Activated CD8-positive, alpha-beta T cell treated with anti-CD3 and anti-CD28 coated beads for 36 hours (primary cell): ENCODE data around the gene ARPP21. TPM values are rescaled to one million over a fixed set of nuclear protein-coding genes. Genes with fewer than 3 reads are reported as not detected.

ENCODE experiments used
- ATAC-seq: fragments of 200-7000 bp; cut with Tn5 transposase; one replicate; pipeline ENCODE4 v1.10.0; 2021; ENCODE audit warnings: mild to moderate bottlenecking, moderate library complexity
- CTCF ChIA-PET: fragments of 350-600 bp; sonication (Branson Sonifier 250); formaldehyde crosslinking; loops from one replicate; lab custom pipeline; 2021; ENCODE audit warnings: antibody characterized with exemption; lab: Charles Lee
- POLR2A ChIA-PET: fragments of 350-600 bp; sonication (Branson Sonifier 250); formaldehyde crosslinking; loops from one replicate; lab custom pipeline; 2021; ENCODE audit warnings: antibody characterized with exemption; lab: Charles Lee
- DNase-seq: peaks from one replicate; pipeline ENCODE4 v3.0.0-alpha.2; 2020
- H3K27ac Mint-ChIP-seq: one replicate; pipeline ENCODE4 v1.8.0; 2021; ENCODE audit warnings: mild to moderate bottlenecking, mixed read lengths
- H3K27me3 Mint-ChIP-seq: one replicate; pipeline ENCODE4 v1.8.0; 2021; ENCODE audit warnings: mixed read lengths
- H3K36me3 Mint-ChIP-seq: one replicate; pipeline ENCODE4 v1.8.0; 2021; ENCODE audit warnings: low read depth, mixed read lengths
- H3K4me1 Mint-ChIP-seq: one replicate; pipeline ENCODE4 v1.8.0; 2021; ENCODE audit warnings: low read depth, mixed read lengths
- H3K4me3 Mint-ChIP-seq: one replicate; pipeline ENCODE4 v1.8.0; 2021; ENCODE audit warnings: mild to moderate bottlenecking, moderate library complexity, mixed read lengths
- H3K9me3 Mint-ChIP-seq: one replicate; pipeline ENCODE4 v1.8.0; 2021; ENCODE audit warnings: mixed read lengths
- intact Hi-C: fragments of 100-400 bp; cut with micrococcal nuclease; formaldehyde crosslinking; loops from one replicate; pipeline ENCODE4 v1.10.0; 2022
- total RNA-seq, 2 experiments: library from RNA; stranded (reverse); gene quantifications; one replicate each; pipeline ENCODE4 v1.2.3, GENCODE V29; 2021
- TF ChIP-seq, protein P1 (sequence below): fragments of 200-600 bp; IDR thresholded peaks from one replicate; pipeline ENCODE4 v1.8.0; 2022; ENCODE audit warnings: antibody characterized with exemption, mild to moderate bottlenecking

The ARPP21 gene
- total RNA-seq, 2 experiments from 2014 or later, result not detected

DNA sequence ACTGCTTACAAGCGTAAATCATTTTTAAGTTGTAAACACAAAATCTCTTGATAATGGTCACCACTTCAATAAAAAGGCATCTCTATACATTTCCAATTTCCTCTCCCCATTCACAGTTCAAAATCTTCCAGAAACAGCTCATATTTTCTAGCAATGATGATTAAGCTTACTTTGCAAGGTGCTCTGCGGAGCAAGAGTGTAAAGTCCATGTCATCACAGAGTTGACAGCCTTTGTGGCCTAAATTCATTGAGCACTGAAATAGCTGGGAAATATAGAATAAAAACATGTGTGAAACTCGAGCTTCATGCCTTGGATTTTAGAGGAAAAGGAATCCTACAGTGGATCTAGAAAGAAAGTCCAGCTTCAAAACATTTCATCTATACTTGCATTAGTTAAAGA, 41.8 kb upstream of the ARPP21 start:
- TF ChIP-seq, protein P1, sequence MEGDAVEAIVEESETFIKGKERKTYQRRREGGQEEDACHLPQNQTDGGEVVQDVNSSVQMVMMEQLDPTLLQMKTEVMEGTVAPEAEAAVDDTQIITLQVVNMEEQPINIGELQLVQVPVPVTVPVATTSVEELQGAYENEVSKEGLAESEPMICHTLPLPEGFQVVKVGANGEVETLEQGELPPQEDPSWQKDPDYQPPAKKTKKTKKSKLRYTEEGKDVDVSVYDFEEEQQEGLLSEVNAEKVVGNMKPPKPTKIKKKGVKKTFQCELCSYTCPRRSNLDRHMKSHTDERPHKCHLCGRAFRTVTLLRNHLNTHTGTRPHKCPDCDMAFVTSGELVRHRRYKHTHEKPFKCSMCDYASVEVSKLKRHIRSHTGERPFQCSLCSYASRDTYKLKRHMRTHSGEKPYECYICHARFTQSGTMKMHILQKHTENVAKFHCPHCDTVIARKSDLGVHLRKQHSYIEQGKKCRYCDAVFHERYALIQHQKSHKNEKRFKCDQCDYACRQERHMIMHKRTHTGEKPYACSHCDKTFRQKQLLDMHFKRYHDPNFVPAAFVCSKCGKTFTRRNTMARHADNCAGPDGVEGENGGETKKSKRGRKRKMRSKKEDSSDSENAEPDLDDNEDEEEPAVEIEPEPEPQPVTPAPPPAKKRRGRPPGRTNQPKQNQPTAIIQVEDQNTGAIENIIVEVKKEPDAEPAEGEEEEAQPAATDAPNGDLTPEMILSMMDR, result no peak
- H3K4me1 Mint-ChIP-seq, result no peaks in the 10 kb centered on the region
- intact Hi-C loops, result no loop called here
- H3K36me3 Mint-ChIP-seq, result no peaks in the 10 kb centered on the region
- CTCF ChIA-PET, result no interaction called here
- no peak overlapping the region for H3K27ac Mint-ChIP-seq
- H3K27me3 Mint-ChIP-seq, result no peaks in the 10 kb centered on the region
- DNase-seq, result no peak
- no peak for ATAC-seq
- no peak overlapping the region for H3K4me3 Mint-ChIP-seq
- no peaks in the 10 kb centered on the region for H3K9me3 Mint-ChIP-seq
- POLR2A ChIA-PET, result no interaction called here

DNA sequence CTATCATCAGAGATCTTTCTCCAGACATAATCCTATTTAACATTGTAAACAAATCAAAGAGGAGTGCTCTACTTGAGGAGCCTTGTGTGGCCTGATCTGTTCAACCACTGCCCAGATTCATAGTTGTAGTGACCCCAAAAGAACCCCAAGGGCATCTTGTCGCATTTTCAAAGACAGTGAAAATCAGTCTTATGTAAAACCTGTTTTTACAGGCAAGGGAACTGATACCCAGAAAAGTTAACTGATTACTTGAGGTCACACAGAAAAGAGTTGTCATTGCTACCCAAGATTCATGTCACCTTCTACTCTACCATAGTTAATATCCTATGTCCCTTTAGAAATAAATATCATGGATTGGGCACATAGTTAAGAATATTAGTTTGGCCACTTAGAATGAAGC, 40.5 kb upstream of the ARPP21 start:
- H3K4me1 Mint-ChIP-seq, result no peaks in the 10 kb centered on the region
- intact Hi-C loops, result no loop called here
- H3K4me3 Mint-ChIP-seq, result no peak overlapping the region
- ATAC-seq (no peak), DNase-seq (no peak)
- H3K9me3 Mint-ChIP-seq, result no peaks in the 10 kb centered on the region
- CTCF ChIA-PET, result no interaction called here
- no peak overlapping the region for H3K27ac Mint-ChIP-seq
- no peaks in the 10 kb centered on the region for H3K27me3 Mint-ChIP-seq
- no peaks in the 10 kb centered on the region for H3K36me3 Mint-ChIP-seq
- POLR2A ChIA-PET, result no interaction called here
- TF ChIP-seq, protein P1, result no peak

DNA sequence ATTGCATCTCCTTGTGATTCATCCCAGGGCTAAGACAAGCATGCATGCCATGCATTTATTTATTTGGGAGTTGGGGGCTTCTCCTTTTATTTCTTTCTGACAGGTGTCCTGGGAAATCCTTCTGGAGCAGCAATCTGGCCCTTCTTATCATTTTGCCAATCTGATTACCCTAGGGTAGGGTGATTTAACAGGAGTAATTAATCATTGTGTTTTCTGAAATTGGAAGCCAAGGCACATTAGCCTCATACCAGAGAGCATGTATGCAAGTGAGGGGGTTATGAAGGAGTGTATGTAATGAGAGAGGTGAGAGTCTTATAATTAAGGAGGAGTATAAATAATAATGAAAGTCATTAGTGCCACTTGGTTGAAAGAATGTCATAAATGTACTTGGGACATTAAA, 37.4 kb upstream of the ARPP21 start:
- DNase-seq, result no peak
- H3K27me3 Mint-ChIP-seq, result no peaks in the 10 kb centered on the region
- ATAC-seq, result no peak
- H3K36me3 Mint-ChIP-seq, result no peaks in the 10 kb centered on the region
- no peaks in the 10 kb centered on the region for H3K4me1 Mint-ChIP-seq
- TF ChIP-seq, protein P1, result no peak
- CTCF ChIA-PET, result no interaction called here
- H3K4me3 Mint-ChIP-seq, result no peak overlapping the region
- H3K27ac Mint-ChIP-seq, result no peak overlapping the region
- POLR2A ChIA-PET, result no interaction called here
- H3K9me3 Mint-ChIP-seq, result peaks cover 4% of the 10 kb centered on the region
- intact Hi-C loops, result no loop called here

DNA sequence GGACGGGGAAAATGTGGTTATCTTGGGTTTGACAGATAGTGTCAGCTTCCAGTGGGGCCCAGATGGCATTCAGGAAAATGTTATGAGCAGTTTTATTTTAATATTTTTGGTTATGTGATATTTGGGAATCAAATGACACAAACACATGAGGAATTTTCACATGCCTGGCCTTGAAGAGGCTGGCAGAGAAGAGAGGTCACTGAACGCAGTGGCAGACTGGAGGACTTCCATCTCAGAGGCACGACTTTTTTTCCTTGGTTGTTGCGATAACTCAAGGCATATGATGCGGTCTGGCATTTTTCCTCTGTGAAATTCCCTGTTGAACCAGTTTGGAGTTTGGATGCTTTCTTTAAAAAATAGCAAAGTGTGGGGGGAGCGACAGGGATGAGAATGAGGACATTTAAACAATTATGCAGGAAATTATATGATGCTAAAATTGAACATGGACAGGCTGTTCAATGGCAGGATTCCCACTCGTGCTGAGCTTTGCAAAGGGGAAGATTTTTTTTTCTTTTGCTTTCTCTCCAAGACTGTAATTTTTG, 36.9 kb upstream of the ARPP21 start:
- H3K4me3 Mint-ChIP-seq, result no peak overlapping the region
- ChIA-PET POLR2A (no interaction called here), CTCF (interaction anchor here (0.7 kb wide), 1 partner anchor 173 kb away, joined by 3 read pairs; no protein-coding TSS in a partner anchor)
- H3K4me1 Mint-ChIP-seq, result no peaks in the 10 kb centered on the region
- no peaks in the 10 kb centered on the region for H3K36me3 Mint-ChIP-seq
- no peaks in the 10 kb centered on the region for H3K27me3 Mint-ChIP-seq
- intact Hi-C loops, result no loop called here
- H3K9me3 Mint-ChIP-seq, result peaks cover 4% of the 10 kb centered on the region
- DNase-seq (no peak), ATAC-seq (no peak)
- TF ChIP-seq, protein P1, result no peak
- no peak overlapping the region for H3K27ac Mint-ChIP-seq

DNA sequence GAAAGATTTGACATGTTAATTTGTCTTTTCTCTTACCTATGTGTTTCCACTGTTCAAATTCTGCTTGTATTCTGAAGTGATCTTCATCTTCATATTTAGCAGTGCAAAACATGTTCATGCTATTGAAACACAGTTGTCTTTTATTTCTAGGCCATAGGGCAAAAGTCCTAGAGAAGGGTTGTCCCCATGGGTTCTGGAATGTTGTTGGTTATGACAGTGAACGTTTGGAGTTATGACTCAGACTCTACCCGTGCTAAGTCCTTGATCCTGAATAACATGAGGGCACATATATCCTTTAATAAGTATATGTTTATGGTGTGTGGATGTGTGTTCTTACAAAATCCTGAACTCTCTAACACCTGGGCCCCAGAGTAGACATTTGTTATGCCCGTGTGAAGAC, 23.0 kb upstream of the ARPP21 start:
- no peaks in the 10 kb centered on the region for H3K36me3 Mint-ChIP-seq
- peaks cover 6% of the 10 kb centered on the region for H3K9me3 Mint-ChIP-seq
- H3K4me3 Mint-ChIP-seq, result no peak overlapping the region
- no peaks in the 10 kb centered on the region for H3K4me1 Mint-ChIP-seq
- intact Hi-C loops, result no loop called here
- no peak overlapping the region for H3K27ac Mint-ChIP-seq
- ChIA-PET CTCF (no interaction called here), POLR2A (no interaction called here)
- H3K27me3 Mint-ChIP-seq, result no peaks in the 10 kb centered on the region
- no peak for DNase-seq
- TF ChIP-seq, protein P1, result no peak
- no peak for ATAC-seq
